ENCODE results near the gene ALPK3.

Gene ALPK3

DNA sequence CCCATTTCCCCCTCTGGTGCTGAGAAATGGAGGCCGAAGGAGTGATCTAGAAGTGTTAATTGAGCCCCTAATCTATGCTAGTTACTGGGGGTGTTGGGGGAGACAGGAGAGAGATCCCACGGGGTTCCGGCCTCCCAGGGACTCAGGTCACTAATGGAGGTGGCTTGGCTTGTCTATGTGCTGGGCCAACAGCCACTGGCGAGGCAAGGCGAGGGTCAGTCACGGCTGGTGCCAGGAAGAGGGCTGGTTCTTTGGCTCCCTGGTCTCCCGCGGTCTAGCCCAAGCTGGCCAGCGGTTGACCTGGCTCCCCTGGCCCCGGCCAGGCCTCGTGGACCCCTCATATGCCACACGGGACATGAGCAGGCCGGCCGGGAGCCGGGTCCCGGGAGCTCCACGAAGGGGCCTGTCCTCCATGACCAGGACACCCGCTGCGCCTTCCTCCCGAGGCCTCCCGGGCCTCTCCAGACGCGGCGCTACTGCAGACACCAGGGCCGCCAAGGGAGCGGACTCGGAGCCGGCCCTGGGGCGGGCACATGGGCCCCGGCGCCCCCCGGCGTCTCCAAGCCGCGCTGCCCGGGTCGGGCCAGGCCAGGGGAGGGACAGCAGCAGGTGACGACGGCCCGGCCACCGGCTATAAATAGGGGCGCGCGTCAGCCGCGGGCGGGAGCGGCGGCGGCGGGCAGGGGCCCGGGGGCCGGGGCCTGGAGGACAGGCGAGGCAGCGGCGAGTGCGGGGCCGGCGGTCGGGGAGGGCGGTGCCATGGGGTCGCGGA is at the start of gene ALPK3:
TSS of gene ALPK3 (plus strand) at position 663 of the 772 bp plus-strand sequence. CDS start at position 760, 97 bp downstream.
- Mint-ChIP-seq H3K36me3 (ENCODE audit: low read depth) (peaks cover 3% of the 10 kb centered on the region), H3K4me1 (ENCODE audit: low read depth) (peaks cover 3% of the 10 kb centered on the region), H3K9me3 (no peaks in the 10 kb centered on the region), H3K4me3 (no peak within 1 kb of the TSS), H3K27ac (no peak within 1 kb of the TSS), H3K27me3 (ENCODE audit: low read depth) (peaks cover 6% of the 10 kb centered on the region)
- no peak for DNase-seq (ENCODE audit: low spot score)

- Mint-ChIP-seq H3K27me3 (ENCODE audit: low read depth) (no peaks in the 10 kb centered on the region), H3K4me1 (ENCODE audit: low read depth) (peaks cover 9% of the 10 kb centered on the region), H3K4me3 (no peak overlapping the region), H3K9me3 (no peaks in the 10 kb centered on the region), H3K36me3 (ENCODE audit: low read depth) (peaks cover 41% of the 10 kb centered on the region), H3K27ac (no peak overlapping the region)
- no peak for DNase-seq (ENCODE audit: low spot score)
Measured at GRCh38 chr15:84772031-84772430, 45.1 kb upstream of the ALPK3 start.

- Mint-ChIP-seq H3K27me3 (ENCODE audit: low read depth) (no peaks in the 10 kb centered on the region), H3K27ac (no peak overlapping the region), H3K36me3 (ENCODE audit: low read depth) (peaks cover 38% of the 10 kb centered on the region), H3K4me3 (no peak overlapping the region), H3K4me1 (ENCODE audit: low read depth) (peaks cover 9% of the 10 kb centered on the region), H3K9me3 (no peaks in the 10 kb centered on the region)
- DNase-seq (ENCODE audit: low spot score) = no peak
Measured at GRCh38 chr15:84772467-84772866, 44.7 kb upstream of the ALPK3 start.

GRCh38 chr15:84773716-84774115 is 43.4 kb upstream of the ALPK3 start:
- Mint-ChIP-seq H3K4me3 (no peak overlapping the region), H3K4me1 (ENCODE audit: low read depth) (peaks cover 11% of the 10 kb centered on the region), H3K36me3 (ENCODE audit: low read depth) (peaks cover 37% of the 10 kb centered on the region), H3K27ac (no peak overlapping the region), H3K9me3 (no peaks in the 10 kb centered on the region), H3K27me3 (ENCODE audit: low read depth) (no peaks in the 10 kb centered on the region)
- no peak for DNase-seq (ENCODE audit: low spot score)

DNA sequence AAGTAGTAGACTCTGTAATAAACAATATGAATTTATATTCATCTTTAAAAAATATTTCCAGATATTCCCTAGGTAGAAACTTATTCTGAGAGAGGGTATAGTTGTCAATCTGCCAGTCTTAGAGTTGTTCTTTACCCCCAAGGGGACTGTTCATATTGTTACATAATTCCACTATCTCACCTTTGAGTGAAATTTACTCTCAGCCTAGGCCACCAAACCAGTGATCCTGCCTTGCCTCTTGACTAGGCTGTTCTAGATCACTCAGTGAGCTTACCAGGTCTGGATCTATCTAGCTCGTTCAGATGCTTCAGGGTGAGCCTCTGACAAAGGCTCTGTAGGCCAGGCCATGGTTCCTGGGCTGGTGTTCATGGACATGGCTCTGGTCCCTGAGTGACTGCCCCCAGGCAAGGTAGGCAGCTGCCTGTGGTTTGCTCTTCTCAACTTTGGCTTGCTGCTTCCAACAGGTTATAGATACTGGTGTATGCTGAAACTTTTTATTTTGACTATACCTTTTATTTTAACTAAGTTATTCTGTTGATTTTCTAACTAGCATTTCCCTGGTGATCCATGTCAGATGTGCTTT is 41.2 kb upstream of the ALPK3 start:
- no peak for DNase-seq (ENCODE audit: low spot score)
- no peaks in the 10 kb centered on the region for H3K27me3 Mint-ChIP-seq (ENCODE audit: low read depth)
- H3K27ac Mint-ChIP-seq = no peak overlapping the region
- H3K9me3 Mint-ChIP-seq = no peaks in the 10 kb centered on the region
- peaks cover 31% of the 10 kb centered on the region for H3K36me3 Mint-ChIP-seq (ENCODE audit: low read depth)
- no peak overlapping the region for H3K4me3 Mint-ChIP-seq
- peaks cover 7% of the 10 kb centered on the region for H3K4me1 Mint-ChIP-seq (ENCODE audit: low read depth)

DNA sequence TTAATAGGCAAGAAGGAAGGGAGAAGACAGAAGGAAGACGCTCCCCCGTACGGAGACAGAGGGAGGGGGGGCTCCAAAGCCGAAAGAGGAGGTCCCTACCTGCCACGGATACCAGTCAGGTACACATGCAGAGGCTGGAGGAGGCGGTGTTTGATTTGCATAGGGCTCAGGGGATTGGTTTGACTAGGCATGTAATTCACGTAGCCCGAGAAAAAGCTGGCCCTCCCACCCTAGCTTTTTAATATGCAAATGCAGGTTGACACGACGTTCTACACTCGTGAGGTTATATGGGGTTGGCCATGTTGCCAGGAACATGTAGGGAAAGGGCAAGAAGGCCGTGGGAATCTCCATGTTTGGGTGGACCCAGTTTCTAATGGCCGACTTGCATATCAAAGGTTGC is 39.0 kb upstream of the ALPK3 start:
- no peak overlapping the region for H3K4me3 Mint-ChIP-seq
- no peaks in the 10 kb centered on the region for H3K9me3 Mint-ChIP-seq
- peaks cover 35% of the 10 kb centered on the region for H3K36me3 Mint-ChIP-seq (ENCODE audit: low read depth)
- peaks cover 17% of the 10 kb centered on the region for H3K4me1 Mint-ChIP-seq (ENCODE audit: low read depth)
- H3K27me3 Mint-ChIP-seq (ENCODE audit: low read depth) = no peaks in the 10 kb centered on the region
- H3K27ac Mint-ChIP-seq = no peak overlapping the region
- no peak for DNase-seq (ENCODE audit: low spot score)

- Mint-ChIP-seq H3K4me3 (no peak overlapping the region), H3K9me3 (no peaks in the 10 kb centered on the region), H3K4me1 (ENCODE audit: low read depth) (peaks cover 19% of the 10 kb centered on the region), H3K27ac (no peak overlapping the region), H3K27me3 (ENCODE audit: low read depth) (no peaks in the 10 kb centered on the region), H3K36me3 (ENCODE audit: low read depth) (peaks cover 44% of the 10 kb centered on the region)
- no peak for DNase-seq (ENCODE audit: low spot score)
Measured at GRCh38 chr15:84780492-84780891, 36.7 kb upstream of the ALPK3 start.

- H3K27me3 Mint-ChIP-seq (ENCODE audit: low read depth) = no peaks in the 10 kb centered on the region
- no peak overlapping the region for H3K27ac Mint-ChIP-seq
- no peaks in the 10 kb centered on the region for H3K9me3 Mint-ChIP-seq
- DNase-seq (ENCODE audit: low spot score) = no peak
- H3K4me1 Mint-ChIP-seq (ENCODE audit: low read depth) = peaks cover 19% of the 10 kb centered on the region
- no peak overlapping the region for H3K4me3 Mint-ChIP-seq
- peaks cover 48% of the 10 kb centered on the region for H3K36me3 Mint-ChIP-seq (ENCODE audit: low read depth)
Measured at GRCh38 chr15:84781495-84781894, 35.7 kb upstream of the ALPK3 start.

DNA sequence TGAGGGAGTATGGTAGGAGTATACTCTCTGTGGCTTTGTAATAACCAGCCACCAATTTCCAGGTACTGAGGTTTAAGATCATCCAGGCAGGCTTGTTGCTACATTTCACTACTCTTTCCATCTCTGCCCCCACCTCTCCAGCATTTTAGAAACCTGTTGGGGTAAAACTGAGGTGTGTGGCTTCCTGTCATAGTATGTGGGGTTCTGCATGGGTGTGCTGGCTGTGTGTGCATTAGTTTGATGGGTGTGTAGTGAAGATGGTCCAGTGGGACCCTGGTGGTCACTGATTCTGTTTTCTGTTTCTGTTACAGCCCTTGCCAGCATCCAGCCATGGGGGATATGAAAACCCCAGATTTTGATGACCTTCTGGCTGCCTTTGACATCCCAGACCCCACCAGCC is 34.8 kb upstream of the ALPK3 start:
- no peak overlapping the region for H3K27ac Mint-ChIP-seq

DNA sequence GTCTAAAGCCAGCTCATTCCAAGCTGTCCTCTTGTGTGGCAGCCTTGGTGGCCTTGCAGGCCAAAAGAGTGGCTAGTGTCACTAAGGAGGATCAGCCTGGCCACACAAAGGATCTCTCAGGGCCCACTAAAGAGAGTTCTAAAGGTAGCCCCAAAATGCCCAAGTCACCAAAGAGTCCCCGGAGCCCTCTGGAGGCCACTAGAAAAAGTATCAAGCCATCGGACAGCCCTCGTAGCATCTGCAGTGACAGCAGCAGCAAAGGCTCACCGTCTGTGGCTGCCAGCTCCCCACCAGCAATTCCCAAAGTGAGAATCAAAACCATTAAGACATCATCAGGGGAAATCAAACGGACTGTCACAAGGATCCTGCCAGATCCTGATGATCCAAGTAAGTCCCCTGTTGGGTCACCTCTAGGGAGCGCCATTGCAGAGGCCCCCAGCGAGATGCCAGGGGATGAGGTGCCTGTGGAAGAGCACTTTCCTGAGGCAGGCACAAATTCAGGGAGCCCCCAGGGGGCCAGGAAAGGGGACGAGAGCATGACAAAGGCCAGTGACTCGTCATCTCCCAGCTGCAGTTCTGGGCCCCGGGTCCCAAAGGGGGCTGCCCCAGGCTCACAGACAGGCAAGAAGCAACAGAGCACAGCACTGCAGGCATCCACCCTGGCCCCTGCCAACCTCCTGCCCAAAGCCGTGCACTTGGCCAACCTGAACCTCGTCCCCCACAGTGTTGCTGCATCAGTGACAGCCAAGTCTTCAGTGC is 33.5 kb upstream of the ALPK3 start:
- Mint-ChIP-seq H3K4me3 (no peak overlapping the region), H3K27ac (no peak overlapping the region), H3K9me3 (no peaks in the 10 kb centered on the region), H3K4me1 (ENCODE audit: low read depth) (peaks cover 27% of the 10 kb centered on the region), H3K36me3 (ENCODE audit: low read depth) (peaks cover 47% of the 10 kb centered on the region), H3K27me3 (ENCODE audit: low read depth) (no peaks in the 10 kb centered on the region)
- no peak for DNase-seq (ENCODE audit: low spot score)

More for the DNA sequence above, 34.8 kb upstream of the ALPK3 start:
- Mint-ChIP-seq H3K27me3 (ENCODE audit: low read depth) (no peaks in the 10 kb centered on the region), H3K4me3 (no peak overlapping the region), H3K36me3 (ENCODE audit: low read depth) (peaks cover 48% of the 10 kb centered on the region), H3K4me1 (ENCODE audit: low read depth) (peaks cover 19% of the 10 kb centered on the region), H3K9me3 (no peaks in the 10 kb centered on the region)
- DNase-seq (ENCODE audit: low spot score) = no peak

- no peak overlapping the region for H3K27ac Mint-ChIP-seq
Measured at GRCh38 chr15:84784262-84784661, 32.9 kb upstream of the ALPK3 start.

DNA sequence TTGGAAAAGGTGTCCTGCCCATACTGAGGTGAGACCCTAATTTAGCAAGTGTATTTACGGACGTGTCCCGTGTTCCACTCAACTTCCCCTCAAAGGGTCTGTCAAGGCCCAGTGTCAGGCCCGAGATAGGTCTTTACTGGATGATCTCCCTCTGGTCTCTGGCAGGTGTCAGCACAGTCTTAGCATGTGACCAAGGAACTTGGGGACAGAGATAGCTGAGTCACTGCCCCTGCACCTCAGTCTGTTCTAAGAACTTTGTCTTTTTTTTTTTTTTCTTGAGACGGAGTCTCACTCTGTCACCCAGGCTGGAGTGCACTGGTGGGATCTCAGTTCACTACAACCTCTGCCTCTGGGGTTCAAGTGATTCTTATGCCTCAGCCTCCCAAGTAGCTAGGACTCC is 32.1 kb upstream of the ALPK3 start:
- H3K9me3 Mint-ChIP-seq = no peaks in the 10 kb centered on the region
- H3K27ac Mint-ChIP-seq = no peak overlapping the region
- H3K4me1 Mint-ChIP-seq (ENCODE audit: low read depth) = peaks cover 24% of the 10 kb centered on the region
- no peaks in the 10 kb centered on the region for H3K27me3 Mint-ChIP-seq (ENCODE audit: low read depth)
- H3K36me3 Mint-ChIP-seq (ENCODE audit: low read depth) = peaks cover 42% of the 10 kb centered on the region
- DNase-seq (ENCODE audit: low spot score) = no peak
- no peak overlapping the region for H3K4me3 Mint-ChIP-seq

More at GRCh38 chr15:84784262-84784661, 32.9 kb upstream of the ALPK3 start:
- Mint-ChIP-seq H3K36me3 (ENCODE audit: low read depth) (peaks cover 46% of the 10 kb centered on the region), H3K9me3 (no peaks in the 10 kb centered on the region), H3K4me3 (no peak overlapping the region), H3K27me3 (ENCODE audit: low read depth) (no peaks in the 10 kb centered on the region), H3K4me1 (ENCODE audit: low read depth) (peaks cover 25% of the 10 kb centered on the region)
- DNase-seq (ENCODE audit: low spot score) = no peak

- Mint-ChIP-seq H3K4me3 (no peak overlapping the region), H3K27ac (no peak overlapping the region), H3K9me3 (no peaks in the 10 kb centered on the region), H3K36me3 (ENCODE audit: low read depth) (peaks cover 53% of the 10 kb centered on the region), H3K27me3 (ENCODE audit: low read depth) (no peaks in the 10 kb centered on the region), H3K4me1 (ENCODE audit: low read depth) (peaks cover 14% of the 10 kb centered on the region)
- DNase-seq (ENCODE audit: low spot score) = no peak
Measured at GRCh38 chr15:84788500-84788899, 28.7 kb upstream of the ALPK3 start.

DNA sequence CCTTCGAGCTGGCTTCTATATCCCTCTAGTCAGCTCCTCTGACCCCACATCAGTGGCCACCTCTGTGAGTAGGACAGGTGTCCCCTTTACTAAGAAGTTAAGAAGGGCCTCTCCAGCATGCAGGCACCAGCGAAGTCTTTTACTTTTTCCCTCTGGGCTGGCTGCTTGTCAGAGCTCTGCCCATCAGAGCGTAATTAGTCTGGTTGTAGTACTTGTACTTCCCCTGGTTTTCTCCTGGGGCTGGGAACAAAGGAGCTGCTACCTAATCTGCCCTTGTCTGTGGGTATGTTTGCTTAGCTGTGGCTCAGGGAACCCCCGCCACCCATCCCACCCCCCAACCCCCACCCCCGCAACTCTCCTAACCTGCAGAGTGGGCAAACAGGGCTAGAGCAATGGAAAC is 27.4 kb upstream of the ALPK3 start:
- peaks cover 47% of the 10 kb centered on the region for H3K36me3 Mint-ChIP-seq (ENCODE audit: low read depth)

More for the DNA sequence above, 27.4 kb upstream of the ALPK3 start:
- no peak for DNase-seq (ENCODE audit: low spot score)
- Mint-ChIP-seq H3K9me3 (no peaks in the 10 kb centered on the region), H3K27me3 (ENCODE audit: low read depth) (no peaks in the 10 kb centered on the region), H3K4me1 (ENCODE audit: low read depth) (peaks cover 12% of the 10 kb centered on the region), H3K27ac (peak overlapping the region; percentile 50), H3K4me3 (no peak overlapping the region)
